H1 (cell line): ENCODE results near the gene PSMB3. TPM values are rescaled to one million over a fixed set of nuclear protein-coding genes. Genes with fewer than 3 reads are reported as not detected.

Experiments used
- CTCF ChIA-PET: fragments of 300-600 bp; sonication (Branson Sonifier 250); formaldehyde crosslinking; loops from one replicate; lab custom pipeline; 2021; ENCODE audit not compliant: partially characterized antibody; lab: Charles Lee
- POLR2A ChIA-PET: fragments of 300-600 bp; sonication (Branson Sonifier 250); formaldehyde crosslinking; loops from one replicate; lab custom pipeline; 2021; ENCODE audit warnings: inconsistent platforms; ENCODE audit not compliant: partially characterized antibody; lab: Charles Lee
- DNase-seq, 2 experiments: peaks; one replicate each; pipeline versions ENCODE4 v3.0.0 to v3.0.0-alpha.2; 2010 to 2022; ENCODE audit warnings: low spot score in 2 of 2, low read depth in 1 of 2, mixed read lengths in 1 of 2
- FAIRE-seq: peaks from 2 replicates; lab custom pipeline; 2011; peaks lifted over from hg19 to GRCh38; lab: Jason Lieb, UNC
- H2AFZ ChIP-seq: 2 replicates; pipeline ENCODE4 v1.8.1; 2012; ENCODE audit warnings: low read length, inconsistent platforms
- H2AK5ac ChIP-seq: 2 replicates; pipeline ENCODE4 v1.6.1; 2013; ENCODE audit warnings: low read depth, low read length
- H2BK120ac ChIP-seq: replicated peaks from 2 replicates; pipeline ENCODE3; 2013; ENCODE audit warnings: low read depth, low read length, inconsistent platforms
- H2BK12ac ChIP-seq: 2 replicates; pipeline ENCODE4 v1.6.1; 2013; ENCODE audit warnings: low read depth, low read length
- H2BK15ac ChIP-seq: 2 replicates; pipeline ENCODE4 v1.6.1; 2013; ENCODE audit warnings: low read length
- H2BK20ac ChIP-seq: 2 replicates; pipeline ENCODE4 v1.6.1; 2013; ENCODE audit warnings: low read length
- H2BK5ac ChIP-seq: 2 replicates; pipeline ENCODE4 v1.6.1; 2013; ENCODE audit warnings: low read depth, low read length
- H3K14ac ChIP-seq: 2 replicates; pipeline ENCODE4 v1.6.1; 2013; ENCODE audit warnings: inconsistent platforms; ENCODE audit not compliant: insufficient read length
- H3K18ac ChIP-seq: 2 replicates; pipeline ENCODE4 v1.6.1; 2013; ENCODE audit warnings: low read length; ENCODE audit errors: extremely low read depth
- H3K23ac ChIP-seq: 2 replicates; pipeline ENCODE4 v1.6.1; 2013; ENCODE audit warnings: inconsistent platforms; ENCODE audit not compliant: insufficient read length
- H3K23me2 ChIP-seq: 2 replicates; pipeline ENCODE4 v1.6.1; 2013; ENCODE audit warnings: low read depth, low read length
- H3K27ac ChIP-seq: 2 replicates; pipeline ENCODE4 v1.6.1; 2011; ENCODE audit warnings: low read depth, low read length, inconsistent platforms
- H3K27me3 ChIP-seq, 4 experiments: replicated peaks in 1 of 4; 1 replicate in 1 of 4; 2 replicates in 3 of 4; pipeline versions ENCODE4 v1.6.1 to v1.8.1; 2011 to 2013; ENCODE audit warnings: low read length in 3 of 4, mild to moderate bottlenecking in 3 of 4, inconsistent platforms in 2 of 4, mixed read lengths in 2 of 4, moderate library complexity in 1 of 4; ENCODE audit not compliant: control insufficient read depth in 3 of 4, insufficient read depth in 3 of 4; ENCODE audit errors: extremely low read depth in 1 of 4
- H3K36me3 ChIP-seq, 4 experiments: 2 replicates each; pipeline versions ENCODE4 v1.6.1 to v1.8.1; 2011 to 2013; ENCODE audit warnings: mild to moderate bottlenecking in 4 of 4, low read length in 3 of 4, moderate library complexity in 2 of 4, control low read depth in 1 of 4, inconsistent platforms in 1 of 4; ENCODE audit not compliant: insufficient read depth in 4 of 4, control insufficient read depth in 2 of 4
- H3K4ac ChIP-seq: replicated peaks from 2 replicates; pipeline ENCODE3; 2013; ENCODE audit warnings: low read length, low read depth, mixed read lengths, inconsistent platforms; ENCODE audit not compliant: insufficient read length
- H3K4me1 ChIP-seq, 4 experiments: replicated peaks in 1 of 4; 1 replicate in 1 of 4; 2 replicates in 3 of 4; pipeline versions ENCODE4 v1.6.1 to v1.8.1; 2011 to 2013; ENCODE audit warnings: low read length in 3 of 4, inconsistent platforms in 2 of 4, mixed read lengths in 1 of 4; ENCODE audit not compliant: insufficient read depth in 4 of 4, control insufficient read depth in 3 of 4
- H3K4me2 ChIP-seq, 2 experiments: 2 replicates each; pipeline versions ENCODE4 v1.6.1 to v1.8.1; 2011 to 2013; ENCODE audit warnings: low read depth in 2 of 2, low read length in 2 of 2, control low read depth in 1 of 2, inconsistent platforms in 1 of 2, mild to moderate bottlenecking in 1 of 2; ENCODE audit not compliant: insufficient read depth in 1 of 2
- H3K4me3 ChIP-seq, 4 experiments: fragments of 200-600, 300-600 bp in 1 of 4; sonication (generic), shearing (Covaris generic), sonication (Bioruptor Twin) in 1 of 4; 2 replicates each; pipeline versions ENCODE4 v1.5.1 to v1.8.1; 2011 to 2016; ENCODE audit warnings: low read length in 4 of 4, low read depth in 3 of 4, control low read depth in 2 of 4, inconsistent platforms in 2 of 4, mild to moderate bottlenecking in 2 of 4, mixed read lengths in 1 of 4, moderate library complexity in 1 of 4; ENCODE audit not compliant: insufficient read depth in 2 of 4; ENCODE audit errors: extremely low read depth in 1 of 4
- H3K56ac ChIP-seq: replicated peaks from 2 replicates; pipeline ENCODE3; 2013; ENCODE audit warnings: low read depth, mild to moderate bottlenecking, mixed read lengths, low read length, inconsistent platforms; ENCODE audit not compliant: insufficient read length
- H3K79me1 ChIP-seq: 2 replicates; pipeline ENCODE4 v1.6.1; 2013; ENCODE audit warnings: low read depth, low read length, control low read depth
- H3K79me2 ChIP-seq, 2 experiments: 2 replicates each; pipeline versions ENCODE4 v1.6.1 to v1.8.1; 2012 to 2013; ENCODE audit warnings: low read length in 2 of 2, mild to moderate bottlenecking in 2 of 2, inconsistent platforms in 1 of 2; ENCODE audit not compliant: insufficient read depth in 2 of 2, control insufficient read depth in 1 of 2
- H3K9ac ChIP-seq, 4 experiments: replicated peaks in 1 of 4; 1 replicate in 1 of 4; 2 replicates in 3 of 4; pipeline versions ENCODE4 v1.6.1 to v1.8.1; 2011 to 2013; ENCODE audit warnings: low read depth in 3 of 4, low read length in 3 of 4, control low read depth in 2 of 4, mild to moderate bottlenecking in 2 of 4, moderate library complexity in 2 of 4, inconsistent platforms in 1 of 4; ENCODE audit errors: extremely low read depth in 1 of 4
- H3K9me3 ChIP-seq, 2 experiments: 2 replicates each; pipeline versions ENCODE4 v1.6.1 to v1.8.1; 2012 to 2013; ENCODE audit warnings: mild to moderate bottlenecking in 2 of 2, moderate library complexity in 2 of 2, control low read depth in 1 of 2, inconsistent platforms in 1 of 2, low read depth in 1 of 2, low read length in 1 of 2, mixed read lengths in 1 of 2; ENCODE audit not compliant: insufficient read depth in 2 of 2
- H4K20me1 ChIP-seq, 2 experiments: replicated peaks in 1 of 2; 2 replicates each; pipeline versions ENCODE3 to v1.8.1; 2011 to 2013; ENCODE audit warnings: inconsistent platforms in 2 of 2, low read length in 2 of 2, mild to moderate bottlenecking in 1 of 2; ENCODE audit not compliant: insufficient read depth in 2 of 2, control insufficient read depth in 1 of 2
- H4K5ac ChIP-seq: 2 replicates; pipeline ENCODE4 v1.6.1; 2013; ENCODE audit warnings: low read length, low read depth, mixed read lengths, inconsistent platforms; ENCODE audit not compliant: insufficient read length
- H4K8ac ChIP-seq: 2 replicates; pipeline ENCODE4 v1.8.0; 2013; ENCODE audit warnings: mild to moderate bottlenecking, moderate library complexity, low read length, inconsistent platforms; ENCODE audit not compliant: insufficient read depth; ENCODE audit errors: extremely low read depth
- H4K91ac ChIP-seq: replicated peaks from 2 replicates; pipeline ENCODE3; 2013; ENCODE audit warnings: low read length, mixed read lengths, inconsistent platforms; ENCODE audit not compliant: insufficient read length
- CBX8 ChIP-seq: fragments of 300-800, 300-1000 bp; sonication (generic); IDR thresholded peaks from 2 replicates; pipeline ENCODE4 v1.7.1; 2016; ENCODE audit warnings: low read depth, low read length, borderline replicate concordance
- EZH2 ChIP-seq: fragments of 200-600 bp; sonication (generic); IDR thresholded peaks from 2 replicates; pipeline ENCODE4 v1.7.1; 2012; ENCODE audit warnings: low read depth, mild to moderate bottlenecking, moderate library complexity, low read length, inconsistent platforms; ENCODE audit not compliant: severe bottlenecking
- GTF2F1 ChIP-seq: IDR thresholded peaks from 2 replicates; pipeline ENCODE4 v1.6.1; 2012; ENCODE audit warnings: low read depth, low read length, improper control_type of control experiment, borderline replicate concordance
- SRF ChIP-seq: IDR thresholded peaks from 2 replicates; pipeline ENCODE4 v1.6.1; 2011; ENCODE audit warnings: mild to moderate bottlenecking, low read depth, low read length, moderate library complexity
- TBP ChIP-seq: IDR thresholded peaks from 2 replicates; pipeline ENCODE4 v1.6.1; 2011; ENCODE audit warnings: low read depth, low read length, improper control_type of control experiment
- WGBS, 2 experiments: shearing (Covaris generic) in 1 of 2; methylation state at CpG; one replicate each; pipeline versions ENCODE4 v1.1.6 to v1.1.7; 2013 to 2015; ENCODE audit warnings: low lambda C conversion rate in 2 of 2, mixed read lengths in 2 of 2, inconsistent platforms in 1 of 2, low coverage in 1 of 2, missing lambda C conversion rate in 1 of 2; ENCODE audit not compliant: insufficient replicate concordance in 2 of 2, insufficient coverage in 1 of 2, insufficient read length in 1 of 2; ENCODE audit errors: extremely low coverage in 1 of 2, missing lambda C conversion rate in 1 of 2; 5-methylcytosine and 5-hydroxymethylcytosine counted together
- polyA plus RNA-seq, 7 experiments: library from polyadenylated mRNA; depleted of rRNA in 3 of 7; stranded (reverse) in 5 of 7; unstranded in 2 of 7; fragments of >200 nt in 5 of 7; fragments of 200-250 nt in 2 of 7; gene quantifications; 1 replicate in 5 of 7; 2 replicates in 1 of 7; 4 replicates in 1 of 7; pipeline versions ENCODE4 v1.2.1 to v1.2.3, GENCODE V29; 2011 to 2013; ENCODE audit warnings: missing spikeins in 2 of 7, mixed read lengths in 2 of 7
- total RNA-seq: library from RNA; stranded (reverse); fragmentation: NEBNext Ultra II Directional; extraction: Animal tissue kit (Norgen Biotek cat#: 25700); gene quantifications from 2 replicates; pipeline ENCODE4 v1.2.1, GENCODE V29; 2021
- TF ChIP-seq, protein P1 (sequence below): IDR thresholded peaks from 2 replicates; pipeline ENCODE4 v1.6.1; 2011; ENCODE audit warnings: low read depth, mild to moderate bottlenecking, low read length; ENCODE audit not compliant: insufficient read depth

PSMB3 gene
- total and polyA plus RNA-seq, 2 of the 8 experiments (the other 6 are each of a cell fraction or from before 2014, with no cell fraction given): 291 to 914 TPM

DNA sequence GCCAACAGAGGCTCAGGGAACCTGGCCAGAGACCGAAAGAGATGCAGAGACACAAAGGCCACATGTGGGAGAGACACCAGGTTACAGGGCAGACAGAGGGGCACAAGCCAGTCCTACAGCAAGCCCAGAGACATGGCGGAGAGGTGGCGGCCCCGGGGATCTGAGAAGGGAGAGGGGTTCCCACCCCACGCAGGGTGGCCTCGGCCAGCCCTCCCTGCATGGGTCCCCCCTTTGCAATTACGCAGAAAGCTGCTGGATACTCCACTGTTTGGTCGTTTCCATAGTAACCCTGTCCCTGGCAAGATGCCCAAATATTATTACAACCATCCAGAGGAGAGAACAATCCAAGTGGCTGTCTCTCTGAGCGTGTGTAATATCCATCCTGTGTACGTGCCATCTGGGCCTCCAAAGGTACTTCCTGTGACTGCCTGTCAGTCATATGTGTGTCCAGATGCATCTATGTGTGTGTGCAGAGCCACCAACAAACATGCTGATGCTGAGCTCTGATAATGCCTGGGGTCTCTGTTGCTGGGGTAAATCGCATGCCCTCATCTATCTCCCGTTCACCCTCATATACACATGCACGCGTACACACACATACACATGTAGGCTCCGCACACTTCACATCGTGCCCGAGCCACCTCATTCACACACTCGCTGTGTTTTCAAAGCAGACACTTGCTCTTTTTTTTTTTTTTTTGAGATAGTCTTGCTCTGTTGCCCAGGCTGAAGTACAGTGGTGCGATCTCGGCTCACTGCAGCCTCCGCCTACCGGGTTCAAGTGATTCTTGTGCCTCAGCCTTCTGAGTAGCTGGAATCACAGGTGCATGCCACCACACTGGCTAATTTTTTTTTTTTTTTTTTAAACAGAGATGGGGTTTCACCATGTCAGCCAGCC is 9.9 kb upstream of the PSMB3 start:
- Histone ChIP-seq H3K56ac (no peak overlapping the region), H3K79me2 (peaks cover 45 to 83% of the 10 kb centered on the region in 2 experiments), H3K36me3 (peaks cover 2 to 23% (median 14%) of the 10 kb centered on the region in 4 experiments; a peak in 7 of 8 replicates), H2AK5ac (peak overlapping the region; percentile 65; the same call in 1 of the 2 replicates), H3K14ac (no peak overlapping the region), H3K9me3 (no peaks in the 10 kb centered on the region), H3K23me2 (peaks cover 15% of the 10 kb centered on the region; the same call in 1 of the 2 replicates), H4K91ac (no peak overlapping the region), H2BK5ac (no peak overlapping the region), H4K20me1 (peaks cover 46 to 62% of the 10 kb centered on the region in 2 experiments), H2BK120ac (no peak overlapping the region), H3K27me3 (no peaks in the 10 kb centered on the region), H3K23ac (no peak overlapping the region), H3K4me1 (peaks cover 7 to 37% (median 22%) of the 10 kb centered on the region in 4 experiments), H2AFZ (no peak overlapping the region), H2BK12ac (0 out of 2 replicates have a peak overlapping the region, but pooled peaks have one; percentile 23), H2BK15ac (0 out of 2 replicates have a peak overlapping the region, but pooled peaks have one; percentile 61), H4K5ac (no peak overlapping the region), H3K9ac (no peak overlapping the region; a peak in 1 of 7 replicates), H4K8ac (no peak overlapping the region; the same call in 1 of the 2 replicates), H3K4me2 (peak overlapping the region in 1 of 2 experiments; percentile 68; a peak in 2 of 4 replicates), H2BK20ac (no peak overlapping the region), H3K4me3 (peak overlapping the region in 2 of 4 experiments; percentile 13 to 39; a peak in 2 of 8 replicates), H3K4ac (no peak overlapping the region), H3K79me1 (peaks cover 29% of the 10 kb centered on the region), H3K27ac (0 out of 2 replicates have a peak overlapping the region, but pooled peaks have one; percentile 26), H3K18ac (no peak overlapping the region)
- POLR2A ChIA-PET: interaction anchor here (0.7 to 4.8 kb wide), 5 partner anchors 10 to 36 kb away, joined by 3 to 40 read pairs (median 4); partner anchors contain the start of gene CISD3
- WGBS, 2 experiments: 90% methylated on average over 21 of the region's 22 CpGs; no CpG with 5 or more reads in 1 of the 2 experiments
- TF ChIP-seq GTF2F1 (no peak), CBX8 (no peak), TBP (no peak), SRF (no peak), EZH2 (no peak)
- TF ChIP-seq, protein P1, sequence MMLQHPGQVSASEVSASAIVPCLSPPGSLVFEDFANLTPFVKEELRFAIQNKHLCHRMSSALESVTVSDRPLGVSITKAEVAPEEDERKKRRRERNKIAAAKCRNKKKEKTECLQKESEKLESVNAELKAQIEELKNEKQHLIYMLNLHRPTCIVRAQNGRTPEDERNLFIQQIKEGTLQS: no peak
- CTCF ChIA-PET: interaction anchor here (0.8 to 4.6 kb wide), 4 partner anchors 8 to 47 kb away, joined by 3 to 40 read pairs (median 4); no protein-coding TSS in a partner anchor
- no peak for FAIRE-seq
- no peak for DNase-seq
